Spleen (tissue), 11 donors: Measurements from ENCODE around the gene KCNQ1. TPM values are rescaled to one million over a fixed set of nuclear protein-coding genes. Genes with fewer than 3 reads are reported as not detected.
A peak's percentile ranks its signal among the peaks of the same experiment; 100 is the strongest.

Experiments
- DNase-seq: peaks from one replicate; pipeline ENCODE4 v3.0.0-alpha.2; 2020
- H3K27ac ChIP-seq, 8 donors: fragments of 200-600 bp; sonication (generic) in 7 of 8; 1 replicate in 4 of 8; 2 replicates in 4 of 8; pipeline versions ENCODE4 v1.5.0 to v1.8.0; 2016 to 2021; ENCODE audit warnings: inconsistent platforms in 4 of 8, mild to moderate bottlenecking in 4 of 8, moderate library complexity in 1 of 8
- H3K27me3 ChIP-seq, 7 donors: fragments of 200-600 bp; sonication (generic) in 6 of 7; replicated peaks in 1 of 7; 1 replicate in 4 of 7; 2 replicates in 3 of 7; pipeline versions ENCODE4 v1.5.0 to v1.8.0; 2016 to 2021; ENCODE audit warnings: inconsistent platforms in 3 of 7, mild to moderate bottlenecking in 1 of 7
- H3K36me3 ChIP-seq, 6 donors: fragments of 200-600 bp; sonication (generic) in 5 of 6; 1 replicate in 4 of 6; 2 replicates in 2 of 6; pipeline versions ENCODE4 v1.5.0 to v1.8.0; 2016 to 2021; ENCODE audit warnings: inconsistent platforms in 2 of 6
- H3K4me1 ChIP-seq, 6 donors: fragments of 200-600 bp; sonication (generic) in 5 of 6; 1 replicate in 3 of 6; 2 replicates in 3 of 6; pipeline versions ENCODE4 v1.5.0 to v1.8.0; 2016 to 2021; ENCODE audit warnings: inconsistent platforms in 3 of 6
- H3K4me3 ChIP-seq, 8 donors: fragments of 200-600 bp; sonication (generic) in 7 of 8; 1 replicate in 4 of 8; 2 replicates in 4 of 8; pipeline versions ENCODE4 v1.5.0 to v1.8.0; 2016 to 2021; ENCODE audit warnings: inconsistent platforms in 4 of 8, mild to moderate bottlenecking in 4 of 8, moderate library complexity in 2 of 8
- H3K9me3 ChIP-seq, 8 donors: fragments of 200-600 bp; sonication (generic) in 7 of 8; 1 replicate in 4 of 8; 2 replicates in 4 of 8; pipeline versions ENCODE4 v1.5.0 to v1.8.0; 2016 to 2021; ENCODE audit warnings: inconsistent platforms in 4 of 8
- CTCF ChIP-seq, 11 experiments: fragments of 200-600 bp in 7 of 11; fragments of 450-650 bp in 4 of 11; sonication (generic) in 4 of 11; IDR thresholded peaks in 8 of 11; conservative IDR thresholded peaks in 3 of 11; 1 replicate in 7 of 11; 2 replicates in 4 of 11; pipeline versions ENCODE4 v1.4.0 to v1.8.0; 2016 to 2021; ENCODE audit warnings: antibody characterized with exemption in 11 of 11, inconsistent platforms in 4 of 11, mild to moderate bottlenecking in 1 of 11
- POLR2A ChIP-seq, 3 donors: fragments of 450-650 bp; IDR thresholded peaks; one replicate each; pipeline ENCODE4 v1.5.1; 2017; ENCODE audit warnings: antibody characterized with exemption in 3 of 3, mild to moderate bottlenecking in 1 of 3
- POLR2AphosphoS5 ChIP-seq, 3 donors: sonication (generic); formaldehyde crosslinking; IDR thresholded peaks; one replicate each; pipeline ENCODE4 v1.5.1; 2017; ENCODE audit warnings: antibody characterized with exemption in 3 of 3
- WGBS, 5 donors: extraction: QIAGEN DNeasy Blood & Tissue Kit in 3 of 5; methylation state at CpG; one replicate each; pipeline versions ENCODE4 v1.1.5 to v1.1.7; 2013 to 2018; 5-methylcytosine and 5-hydroxymethylcytosine counted together
- intact Hi-C: fragments of 100-400 bp; cut with DNase I; formaldehyde crosslinking; loops from one replicate; pipeline ENCODE4 v1.15.0; 2023; ENCODE audit warnings: low total_unique reads
- polyA plus RNA-seq, 3 donors: library from polyadenylated mRNA; stranded (reverse); fragments of 200-250 nt; gene quantifications; one replicate each; pipeline ENCODE4 v1.2.1, GENCODE V29; 2013
- total RNA-seq, 7 donors: library from RNA; depleted of rRNA in 3 of 7; stranded (reverse); fragments of >200 nt in 3 of 7; fragmentation: NEBNext Ultra II Directional in 4 of 7; extraction: Animal tissue kit (Norgen Biotek cat#: 25700) in 4 of 7; gene quantifications; one replicate each; pipeline versions ENCODE4 v1.1.0 to v1.2.1, GENCODE V29; 2016 to 2021
- donor health status: healthy with polysubstance abuse.
- donor health status: DM: no; HTN: no; CAD: no; lungs with moderate emphysema.
- donor health status: DM: no; HTN: no; CAD: no.
- donor health status: Bipolar disorder and iron deficiency.
- donor health status: healthy.
- donor health status: DM: no; HTN: no; CAD: no.
- donor health status: DM: yes; HTN: yes; CAD: no.

The KCNQ1 gene
- total and polyA plus RNA-seq, 10 donors = 3.3 to 21.6 (median 13.5) TPM

GRCh38 chr11:2776351-2777061 lies 331.7 kb downstream of the KCNQ1 start:
- 91 to 95% (median 93%) methylated on average over 11 to 19 of the region's 19 CpGs for WGBS, 5 donors
- Histone ChIP-seq H3K27me3 (peaks cover 0 to 6% (median 0%) of the 10 kb centered on the region in 7 donors), H3K4me3 (no peak overlapping the region), H3K9me3 (no peaks in the 10 kb centered on the region), H3K4me1 (peaks cover 12 to 42% (median 38%) of the 10 kb centered on the region in 6 donors), H3K27ac (no peak overlapping the region), H3K36me3 (peaks cover 0 to 42% (median 0%) of the 10 kb centered on the region in 6 donors)
- TF ChIP-seq POLR2AphosphoS5 (IDR thresholded peaks at IDR 0.05) (no peak), POLR2A (IDR thresholded peaks at IDR 0.05) (no peak), CTCF (IDR thresholded peaks at IDR 0.05 in 8 of 11, conservative IDR thresholded peaks at IDR 0.05 in 3 of 11) (no peak)
- intact Hi-C loops = no loop called here
- peak; percentile 61 for DNase-seq

- Histone ChIP-seq H3K27me3 (peaks cover 0 to 6% (median 0%) of the 10 kb centered on the region in 7 donors), H3K36me3 (peaks cover 0 to 35% (median 0%) of the 10 kb centered on the region in 6 donors), H3K4me3 (no peak overlapping the region), H3K27ac (peak overlapping the region in 1 of 8 donors; percentile 80), H3K4me1 (peaks cover 12 to 47% (median 39%) of the 10 kb centered on the region in 6 donors), H3K9me3 (no peaks in the 10 kb centered on the region)
- TF ChIP-seq POLR2A (IDR thresholded peaks at IDR 0.05) = no peak
- no peak for TF ChIP-seq POLR2AphosphoS5 (IDR thresholded peaks at IDR 0.05)
- intact Hi-C loops = no loop called here
- 60 to 91% (median 84%) methylated on average over 7 of the region's 7 CpGs for WGBS, 5 donors
- DNase-seq = no peak
These were observed 332.6 kb downstream of the KCNQ1 start for GRCh38 chr11:2777386-2777785.

GRCh38 chr11:2777871-2778629 lies 333.2 kb downstream of the KCNQ1 start:
- H3K27ac ChIP-seq = peak overlapping the region; percentile 60 to 91 (median 78)
- H3K9me3 ChIP-seq = no peaks in the 10 kb centered on the region
- WGBS, 5 donors = 52 to 69% (median 67%) methylated on average over 17 to 27 of the region's 27 CpGs
- peaks cover 0 to 6% (median 0%) of the 10 kb centered on the region in 7 donors for H3K27me3 ChIP-seq
- peaks cover 12 to 47% (median 39%) of the 10 kb centered on the region in 6 donors for H3K4me1 ChIP-seq
- peaks cover 0 to 30% (median 0%) of the 10 kb centered on the region in 6 donors for H3K36me3 ChIP-seq
- TF ChIP-seq POLR2A (IDR thresholded peaks at IDR 0.05) = no peak
- TF ChIP-seq CTCF (IDR thresholded peaks at IDR 0.05 in 8 of 11, conservative IDR thresholded peaks at IDR 0.05 in 3 of 11) = no peak
- no peak for TF ChIP-seq POLR2AphosphoS5 (IDR thresholded peaks at IDR 0.05)
- peak; percentile 70 for DNase-seq
- peak overlapping the region in 1 of 8 donors; percentile 22 for H3K4me3 ChIP-seq
- intact Hi-C loops = no loop called here

GRCh38 chr11:2778630-2779498 lies 334.1 kb downstream of the KCNQ1 start:
- intact Hi-C loops = no loop called here
- Histone ChIP-seq H3K27me3 (peaks cover 0 to 6% (median 0%) of the 10 kb centered on the region in 7 donors), H3K9me3 (no peaks in the 10 kb centered on the region), H3K4me3 (peak overlapping the region in 1 of 8 donors; percentile 22), H3K27ac (peak overlapping the region; percentile 60 to 91 (median 78)), H3K4me1 (peaks cover 12 to 47% (median 39%) of the 10 kb centered on the region in 6 donors), H3K36me3 (peaks cover 0 to 30% (median 0%) of the 10 kb centered on the region in 6 donors)
- TF ChIP-seq POLR2A (IDR thresholded peaks at IDR 0.05) (no peak), CTCF (IDR thresholded peaks at IDR 0.05 in 8 of 11, conservative IDR thresholded peaks at IDR 0.05 in 3 of 11) (peak in 9 of 11 experiments; percentile 16 to 52 (median 36)), POLR2AphosphoS5 (IDR thresholded peaks at IDR 0.05) (peak; percentile 73 to 77 (median 73))
- peak; percentile 86 for DNase-seq
- 20 to 38% (median 26%) methylated on average over 9 to 28 of the region's 28 CpGs for WGBS, 5 donors
